ENCODE data around the gene TEDC2. TPM values are rescaled to one million over a fixed set of nuclear protein-coding genes. Genes with fewer than 3 reads are reported as not detected.

Gene TEDC2
- polyA plus RNA-seq, 1 of the 3 experiments (the other 2 are of a cell fraction), result 15.6 TPM

GRCh38 chr16:2511996-2512734 is 52.3 kb downstream of the TEDC2 start (continued):
- TF ChIP-seq RCOR1 (IDR thresholded peaks at IDR 0.05; ENCODE audit: low read length) (no peak), MEF2A (IDR thresholded peaks at IDR 0.05; ENCODE audit: borderline replicate concordance, low read depth) (no peak), RAD21 (IDR thresholded peaks at IDR 0.05; ENCODE audit: low read length) (no peak), REST (IDR thresholded peaks at IDR 0.05; ENCODE audit: low read depth, low read length) (no peak), TEAD4 (IDR thresholded peaks at IDR 0.05; ENCODE audit: borderline replicate concordance, insufficient read depth) (no peak), GATA2 (CRISPR knock-in tag; IDR thresholded peaks at IDR 0.05) (no peak), ELF1 (IDR thresholded peaks at IDR 0.05) (no peak)

GRCh38 chr16:2512735-2513404 is 53.0 kb downstream of the TEDC2 start:
- POLR2A ChIA-PET, result interaction anchor here (1.6 kb wide), 1 partner anchor 20 kb away, joined by 7 read pairs; no protein-coding TSS in a partner anchor
- H3F3A ChIP-seq (replicated peaks; ENCODE audit: insufficient read depth), result no peaks in the 10 kb centered on the region
- peaks cover 15 to 25% of the 10 kb centered on the region in 2 experiments; a peak in 3 of 4 replicates for H3K4me1 ChIP-seq (ENCODE audit: control insufficient read depth in 1 of 2, insufficient read depth in 2 of 2, low read depth in 1 of 2, low read length in 1 of 2)
- H3K4me3 ChIP-seq (ENCODE audit: low read depth in 2 of 2, low read length in 1 of 2), result peak overlapping the region; percentile 74 to 95
- no peaks in the 10 kb centered on the region for H3K9me3 ChIP-seq
- peak overlapping the region; percentile 90 for H2AFZ ChIP-seq (ENCODE audit: low read depth)
- no peaks in the 10 kb centered on the region for H3K27me3 ChIP-seq (ENCODE audit: insufficient read depth)
- 50% methylated on average over 11 of the region's 15 CpGs for WGBS (ENCODE audit: low lambda C conversion rate)
- peak overlapping the region; percentile 73 to 90; a peak in 2 of 4 replicates for H3K27ac ChIP-seq (ENCODE audit: low read depth in 2 of 2, low read length in 1 of 2)
- no peaks in the 10 kb centered on the region for H3K9me2 ChIP-seq
- H3K36me3 ChIP-seq (replicated peaks in 1 of 2; ENCODE audit: control insufficient read depth in 1 of 2, insufficient read depth in 2 of 2, low read length in 1 of 2), result no peaks in the 10 kb centered on the region
- H3K9ac ChIP-seq, result peak overlapping the region; percentile 97; the same call in 1 of the 2 replicates
- H3K4me2 ChIP-seq, result peak overlapping the region; percentile 87
- CTCF ChIA-PET, result interaction anchor here (1.5 to 6.6 kb wide), 4 partner anchors 12 to 174 kb away, joined by 4 to 41 read pairs (median 6); partner anchors contain the start of genes ABCA3 and CCNF
- DNase-seq, result peak; percentile 58
- peaks cover 41% of the 10 kb centered on the region for H3K79me2 ChIP-seq (ENCODE audit: insufficient read depth)
- peaks cover 35% of the 10 kb centered on the region for H4K20me1 ChIP-seq (ENCODE audit: insufficient read depth)
- TF ChIP-seq TAF1 (IDR thresholded peaks at IDR 0.05; ENCODE audit: borderline replicate concordance, low read depth, low read length) (no peak), CTCF (IDR thresholded peaks at IDR 0.05) (peak; percentile 26; the same call in 1 of the 2 replicates)
